22Rv1 (cell line): Measurements from ENCODE around the gene PLEK.

Experiments used
- H3K27ac ChIP-seq: fragments of 450-650 bp; 2 replicates; pipeline ENCODE4 v1.5.1; 2017
- CTCF ChIP-seq: fragments of 450-650 bp; IDR thresholded peaks from 2 replicates; pipeline ENCODE4 v1.5.1; 2017; ENCODE audit warnings: mild to moderate bottlenecking
- ZFX ChIP-seq: fragments of 450-650 bp; IDR thresholded peaks from 2 replicates; pipeline ENCODE4 v1.6.1; 2017; ENCODE audit warnings: antibody characterized with exemption, borderline replicate concordance

The PLEK gene

GRCh38 chr2:68367953-68368653 lies 3.0 kb downstream of the PLEK start:
- no peak overlapping the region for H3K27ac ChIP-seq
- no peak for TF ChIP-seq ZFX
- no peak for TF ChIP-seq CTCF

GRCh38 chr2:68368654-68369336 lies 3.7 kb downstream of the PLEK start:
- H3K27ac ChIP-seq = no peak overlapping the region
- TF ChIP-seq ZFX = no peak
- no peak for TF ChIP-seq CTCF

GRCh38 chr2:68369337-68369734 lies 4.3 kb downstream of the PLEK start:
- H3K27ac ChIP-seq = no peak overlapping the region
- TF ChIP-seq CTCF = no peak
- no peak for TF ChIP-seq ZFX

- no peak for TF ChIP-seq ZFX
- no peak for TF ChIP-seq CTCF
- no peak overlapping the region for H3K27ac ChIP-seq
Measured at GRCh38 chr2:68371138-68371537, 6.1 kb downstream of the PLEK start.

- H3K27ac ChIP-seq = no peak overlapping the region
- TF ChIP-seq CTCF (no peak), ZFX (no peak)
Measured at GRCh38 chr2:68371581-68371980, 6.5 kb downstream of the PLEK start.

- no peak overlapping the region for H3K27ac ChIP-seq
- no peak for TF ChIP-seq ZFX
- no peak for TF ChIP-seq CTCF
Measured at GRCh38 chr2:68372485-68372884, 7.4 kb downstream of the PLEK start.

- no peak for TF ChIP-seq CTCF
- no peak for TF ChIP-seq ZFX
- no peak overlapping the region for H3K27ac ChIP-seq
Measured at GRCh38 chr2:68374184-68374583, 9.1 kb downstream of the PLEK start.
